ENCODE measurements around the gene DYNC1I1. TPM values are rescaled to one million over a fixed set of nuclear protein-coding genes. Genes with fewer than 3 reads are reported as not detected.
A peak's percentile ranks its signal among the peaks of the same experiment; 100 is the strongest.

Gene DYNC1I1
- total RNA-seq (ENCODE audit: unreplicated experiment) = 11.0 TPM
- long read RNA-seq, partial matches to known transcripts = 3 of 7 reads
- long read RNA-seq, other reads (novel, unspliced or antisense) = 1 of 7 reads

DNA sequence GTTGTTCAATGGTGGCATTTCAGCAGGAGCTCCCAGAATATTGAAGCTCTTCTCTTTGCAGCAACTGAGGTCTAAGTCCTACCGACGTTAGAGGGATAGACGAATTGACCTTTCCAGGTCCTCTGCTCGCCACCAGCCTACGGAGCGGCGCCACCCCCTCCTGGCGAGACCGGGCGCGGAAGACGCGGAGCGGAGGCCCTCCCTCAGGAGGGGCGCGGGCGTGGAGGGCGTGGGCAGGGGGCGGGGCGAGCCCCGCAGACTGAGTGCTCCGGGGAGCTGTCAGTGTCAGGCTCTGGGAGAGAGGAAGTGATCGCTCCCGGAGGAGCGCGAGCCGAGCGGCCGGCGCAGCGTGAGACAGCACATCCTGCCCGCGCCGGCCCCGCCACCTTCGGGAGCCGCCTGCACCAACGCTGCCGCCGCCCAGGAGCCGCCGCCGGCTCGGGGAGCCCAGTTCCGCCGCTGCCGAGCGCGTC, at the start of gene DYNC1I1:
Gene DYNC1I1 (plus strand): TSS at position 257 of the 473 bp plus-strand sequence. CDS start 32,176 bp downstream, outside the sequence.
- TF ChIP-seq, protein P1, sequence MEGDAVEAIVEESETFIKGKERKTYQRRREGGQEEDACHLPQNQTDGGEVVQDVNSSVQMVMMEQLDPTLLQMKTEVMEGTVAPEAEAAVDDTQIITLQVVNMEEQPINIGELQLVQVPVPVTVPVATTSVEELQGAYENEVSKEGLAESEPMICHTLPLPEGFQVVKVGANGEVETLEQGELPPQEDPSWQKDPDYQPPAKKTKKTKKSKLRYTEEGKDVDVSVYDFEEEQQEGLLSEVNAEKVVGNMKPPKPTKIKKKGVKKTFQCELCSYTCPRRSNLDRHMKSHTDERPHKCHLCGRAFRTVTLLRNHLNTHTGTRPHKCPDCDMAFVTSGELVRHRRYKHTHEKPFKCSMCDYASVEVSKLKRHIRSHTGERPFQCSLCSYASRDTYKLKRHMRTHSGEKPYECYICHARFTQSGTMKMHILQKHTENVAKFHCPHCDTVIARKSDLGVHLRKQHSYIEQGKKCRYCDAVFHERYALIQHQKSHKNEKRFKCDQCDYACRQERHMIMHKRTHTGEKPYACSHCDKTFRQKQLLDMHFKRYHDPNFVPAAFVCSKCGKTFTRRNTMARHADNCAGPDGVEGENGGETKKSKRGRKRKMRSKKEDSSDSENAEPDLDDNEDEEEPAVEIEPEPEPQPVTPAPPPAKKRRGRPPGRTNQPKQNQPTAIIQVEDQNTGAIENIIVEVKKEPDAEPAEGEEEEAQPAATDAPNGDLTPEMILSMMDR (IDR thresholded peaks at IDR 0.05; ENCODE audit: partially characterized antibody, unreplicated experiment) = no peak
- no peaks in the 10 kb centered on the region for H3K36me3 Mint-ChIP-seq (ENCODE audit: unreplicated experiment)
- peaks cover 6% of the 10 kb centered on the region for H3K4me1 Mint-ChIP-seq (ENCODE audit: low read depth, unreplicated experiment)
- H3K27me3 Mint-ChIP-seq (ENCODE audit: unreplicated experiment) = peaks cover 2% of the 10 kb centered on the region
- H3K4me3 Mint-ChIP-seq (ENCODE audit: unreplicated experiment) = peak within 1 kb of the TSS; percentile 93
- H3K27ac Mint-ChIP-seq (ENCODE audit: unreplicated experiment) = no peak within 1 kb of the TSS
- peaks cover 5% of the 10 kb centered on the region for H3K9me3 Mint-ChIP-seq (ENCODE audit: unreplicated experiment)
- peak; percentile 79 for DNase-seq

DNA sequence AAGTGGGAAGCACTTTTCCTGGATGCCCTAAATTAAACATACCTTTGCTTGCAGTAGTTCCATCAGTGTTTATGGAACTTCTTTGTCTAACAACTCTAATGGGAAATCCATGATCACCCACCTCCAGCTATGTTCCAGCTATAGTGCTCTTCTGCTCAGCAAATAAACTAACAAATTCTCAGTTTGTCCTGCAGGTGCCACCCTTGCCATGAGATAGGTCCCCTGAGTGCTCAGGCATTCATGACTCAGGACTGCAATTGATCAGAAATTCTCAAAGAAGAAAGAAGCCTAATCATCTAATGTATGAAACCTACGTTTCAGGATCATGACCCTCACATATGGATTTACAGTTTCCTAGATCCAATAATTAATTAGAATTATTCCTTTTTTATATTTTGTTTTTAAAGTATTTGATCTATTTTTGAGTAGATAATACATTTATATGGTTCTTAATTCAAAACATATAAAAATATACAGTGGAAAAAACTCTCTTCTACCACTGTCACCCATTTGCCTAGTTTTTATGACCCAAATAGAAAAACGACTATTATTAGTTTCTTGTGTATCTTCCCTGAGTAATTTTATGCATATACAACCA, 48.7 kb upstream of the DYNC1I1 start:
- DNase-seq = peak; percentile 34
- Mint-ChIP-seq H3K4me3 (ENCODE audit: unreplicated experiment) (no peak overlapping the region), H3K9me3 (ENCODE audit: unreplicated experiment) (no peaks in the 10 kb centered on the region), H3K27ac (ENCODE audit: unreplicated experiment) (no peak overlapping the region), H3K4me1 (ENCODE audit: low read depth, unreplicated experiment) (peaks cover 5% of the 10 kb centered on the region), H3K27me3 (ENCODE audit: unreplicated experiment) (peaks cover 1% of the 10 kb centered on the region), H3K36me3 (ENCODE audit: unreplicated experiment) (no peaks in the 10 kb centered on the region)
- TF ChIP-seq, protein P1 (IDR thresholded peaks at IDR 0.05; ENCODE audit: partially characterized antibody, unreplicated experiment) = peak; percentile 59

DNA sequence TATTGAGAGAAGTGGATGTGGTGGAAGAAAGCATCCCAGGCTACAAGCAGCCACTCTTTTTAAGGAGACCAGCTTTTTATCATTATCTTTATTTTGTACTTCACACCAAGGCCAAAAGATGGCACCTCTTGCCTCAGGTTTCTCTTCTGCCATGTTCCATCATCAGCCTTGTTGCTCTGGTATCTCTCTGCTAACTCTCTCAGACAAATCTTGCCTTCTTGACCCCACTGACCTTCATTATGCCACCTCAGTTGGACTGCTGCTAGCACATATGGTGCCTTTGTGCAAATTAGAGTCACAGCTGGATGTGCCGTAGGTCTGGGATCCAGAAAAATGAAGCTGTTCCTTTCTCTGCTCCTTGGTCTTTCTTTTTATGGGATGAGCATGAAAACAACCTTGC, 47.1 kb upstream of the DYNC1I1 start:
- Mint-ChIP-seq H3K27ac (ENCODE audit: unreplicated experiment) (no peak overlapping the region), H3K4me1 (ENCODE audit: low read depth, unreplicated experiment) (peaks cover 5% of the 10 kb centered on the region), H3K36me3 (ENCODE audit: unreplicated experiment) (no peaks in the 10 kb centered on the region), H3K9me3 (ENCODE audit: unreplicated experiment) (no peaks in the 10 kb centered on the region), H3K27me3 (ENCODE audit: unreplicated experiment) (peaks cover 1% of the 10 kb centered on the region), H3K4me3 (ENCODE audit: unreplicated experiment) (no peak overlapping the region)
- TF ChIP-seq, protein P1 (IDR thresholded peaks at IDR 0.05; ENCODE audit: partially characterized antibody, unreplicated experiment) = no peak
- no peak for DNase-seq

DNA sequence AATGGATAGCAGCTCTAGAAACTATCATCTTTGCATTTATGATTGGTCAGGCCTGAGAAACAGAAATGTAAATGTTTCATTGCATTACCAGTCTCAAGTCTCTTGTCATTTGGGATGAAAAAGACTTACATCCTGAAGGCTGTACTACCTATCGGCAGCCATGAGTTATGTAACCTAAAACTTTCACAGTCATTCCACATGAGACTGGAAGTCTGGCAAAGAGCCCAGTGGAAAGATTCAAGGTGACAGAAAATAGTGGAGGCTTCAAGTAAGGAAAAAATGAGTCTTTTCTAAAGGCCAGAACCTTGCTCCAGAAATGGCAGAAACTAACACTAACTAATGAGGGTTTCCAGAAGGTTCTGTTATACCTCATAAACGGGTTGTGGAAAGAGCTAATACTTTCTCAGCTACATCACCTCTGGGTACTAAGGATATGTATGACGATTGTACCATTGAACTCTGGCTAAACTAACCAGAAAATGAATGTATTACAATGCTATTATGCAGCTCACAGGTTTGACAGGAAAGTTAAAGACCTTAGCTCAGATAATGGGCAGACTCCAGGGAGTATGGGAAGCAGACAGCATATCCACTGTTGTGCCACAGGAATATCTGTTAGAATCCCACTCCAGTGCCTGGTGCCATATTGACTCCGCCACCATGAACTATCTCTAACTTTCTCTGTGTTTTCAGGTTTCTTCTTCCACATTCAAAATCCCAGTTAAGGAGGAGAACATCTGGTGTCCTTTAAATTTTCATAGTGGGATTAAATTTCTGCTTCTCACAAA, 41.7 kb upstream of the DYNC1I1 start:
- no peak overlapping the region for H3K4me3 Mint-ChIP-seq (ENCODE audit: unreplicated experiment)
- TF ChIP-seq, protein P1 (IDR thresholded peaks at IDR 0.05; ENCODE audit: partially characterized antibody, unreplicated experiment) = no peak
- H3K36me3 Mint-ChIP-seq (ENCODE audit: unreplicated experiment) = no peaks in the 10 kb centered on the region
- H3K27ac Mint-ChIP-seq (ENCODE audit: unreplicated experiment) = no peak overlapping the region
- no peaks in the 10 kb centered on the region for H3K4me1 Mint-ChIP-seq (ENCODE audit: low read depth, unreplicated experiment)
- no peaks in the 10 kb centered on the region for H3K27me3 Mint-ChIP-seq (ENCODE audit: unreplicated experiment)
- peaks cover 1% of the 10 kb centered on the region for H3K9me3 Mint-ChIP-seq (ENCODE audit: unreplicated experiment)
- DNase-seq = no peak

DNA sequence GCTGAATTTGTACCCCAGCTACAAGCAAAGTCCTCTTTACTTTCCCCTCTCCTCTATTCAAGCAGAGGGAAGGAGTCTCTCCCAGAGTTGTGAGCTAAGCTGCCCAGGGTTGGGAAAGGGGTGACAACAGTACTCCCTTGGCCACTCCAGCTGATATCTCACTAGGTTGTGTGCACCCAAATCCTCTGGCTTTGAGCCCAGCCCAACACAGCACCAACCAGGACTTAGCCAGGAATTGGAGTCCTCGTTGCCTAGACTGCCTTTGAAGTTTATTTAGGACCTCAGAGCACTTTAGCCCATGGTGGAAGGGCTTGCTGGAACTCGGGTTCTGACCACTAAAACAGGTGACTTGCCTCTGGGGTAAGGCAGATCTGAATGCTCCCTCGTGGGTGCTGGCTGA, 35.7 kb upstream of the DYNC1I1 start:
- H3K36me3 Mint-ChIP-seq (ENCODE audit: unreplicated experiment) = no peaks in the 10 kb centered on the region
- TF ChIP-seq, protein P1 (IDR thresholded peaks at IDR 0.05; ENCODE audit: partially characterized antibody, unreplicated experiment) = no peak

More for the DNA sequence above, 35.7 kb upstream of the DYNC1I1 start:
- Mint-ChIP-seq H3K9me3 (ENCODE audit: unreplicated experiment) (peaks cover 1% of the 10 kb centered on the region), H3K27ac (ENCODE audit: unreplicated experiment) (no peak overlapping the region), H3K27me3 (ENCODE audit: unreplicated experiment) (no peaks in the 10 kb centered on the region), H3K4me3 (ENCODE audit: unreplicated experiment) (no peak overlapping the region), H3K4me1 (ENCODE audit: low read depth, unreplicated experiment) (no peaks in the 10 kb centered on the region)
- no peak for DNase-seq
